B cell (primary cell): Measurements from ENCODE around the gene PDCD2L. TPM values are rescaled to one million over a fixed set of nuclear protein-coding genes. Genes with fewer than 3 reads are reported as not detected.

ENCODE experiments used
- ATAC-seq: fragments of 200-7000 bp; cut with Tn5 transposase; one replicate; pipeline ENCODE4 v1.10.0; 2021; ENCODE audit warnings: low read depth, mild to moderate bottlenecking, moderate number of reproducible peaks, moderate library complexity
- CTCF ChIA-PET: fragments of 350-600 bp; sonication (Branson Sonifier 250); formaldehyde crosslinking; loops from one replicate; lab custom pipeline; 2021; ENCODE audit warnings: antibody characterized with exemption, inconsistent platforms; lab: Charles Lee
- POLR2A ChIA-PET: fragments of 350-600 bp; sonication (Branson Sonifier 250); formaldehyde crosslinking; loops from one replicate; lab custom pipeline; 2021; ENCODE audit warnings: antibody characterized with exemption; lab: Charles Lee
- DNase-seq: peaks from one replicate; pipeline ENCODE4 v3.0.0; 2013
- H2AFZ ChIP-seq: 2 replicates; pipeline ENCODE4 v1.6.1; 2012; ENCODE audit warnings: mild to moderate bottlenecking, low read depth, low read length; ENCODE audit not compliant: insufficient read depth, poor library complexity, severe bottlenecking
- H3K27ac ChIP-seq, 2 donors: 1 replicate in 1 of 2; 2 replicates in 1 of 2; pipeline ENCODE4 v1.5.1; 2012 to 2013; ENCODE audit warnings: low read length in 2 of 2, mild to moderate bottlenecking in 2 of 2, moderate library complexity in 1 of 2
- H3K27me3 ChIP-seq, 4 experiments: fragments of 200-600 bp in 1 of 4; sonication (generic) in 1 of 4; replicated peaks in 1 of 4; 1 replicate in 2 of 4; 2 replicates in 2 of 4; pipeline versions ENCODE4 v1.6.1 to v1.7.0; 2013 to 2016; ENCODE audit warnings: low read length in 3 of 4, mild to moderate bottlenecking in 2 of 4, mixed read lengths in 1 of 4, moderate library complexity in 1 of 4; ENCODE audit not compliant: insufficient read depth in 4 of 4, control insufficient read depth in 3 of 4; ENCODE audit errors: control extremely low read depth in 1 of 4
- H3K36me3 ChIP-seq, 2 experiments: replicated peaks in 1 of 2; 1 replicate in 1 of 2; 2 replicates in 1 of 2; pipeline versions ENCODE4 v1.6.1 to v1.7.1; 2013; ENCODE audit warnings: low read length in 1 of 2; ENCODE audit not compliant: insufficient read depth in 2 of 2, control insufficient read depth in 1 of 2; ENCODE audit errors: control extremely low read depth in 1 of 2, extremely low read depth in 1 of 2
- H3K4me1 ChIP-seq, 2 donors: fragments of 200-600 bp in 1 of 2; sonication (generic) in 1 of 2; 1 replicate in 1 of 2; 2 replicates in 1 of 2; pipeline versions ENCODE4 v1.5.1 to v1.6.1; 2013 to 2017; ENCODE audit warnings: low read length in 2 of 2; ENCODE audit not compliant: control insufficient read depth in 2 of 2, insufficient read depth in 2 of 2
- H3K4me2 ChIP-seq: replicated peaks from 2 replicates; pipeline ENCODE3; 2012; ENCODE audit warnings: mild to moderate bottlenecking, low read depth, low read length; ENCODE audit not compliant: poor library complexity, severe bottlenecking
- H3K4me3 ChIP-seq, 5 experiments: fragments of 200-600 bp in 1 of 5; sonication (generic) in 1 of 5; 1 replicate in 3 of 5; 2 replicates in 2 of 5; pipeline versions ENCODE4 v1.5.1 to v1.7.0; 2011 to 2016; ENCODE audit warnings: low read length in 4 of 5, mild to moderate bottlenecking in 4 of 5, low read depth in 2 of 5, control low read depth in 1 of 5, moderate library complexity in 1 of 5; ENCODE audit not compliant: insufficient read depth in 1 of 5; ENCODE audit errors: control extremely low read depth in 1 of 5, extremely low read depth in 1 of 5
- H3K79me2 ChIP-seq: fragments of 200-600 bp; sonication (generic); one replicate; pipeline ENCODE4 v1.6.0; 2016; ENCODE audit warnings: low read length; ENCODE audit not compliant: control insufficient read depth, insufficient read depth
- H3K9ac ChIP-seq: fragments of 200-600 bp; sonication (generic); 2 replicates; pipeline ENCODE4 v1.6.1; 2017; ENCODE audit warnings: mild to moderate bottlenecking, low read length, moderate library complexity
- H3K9me3 ChIP-seq, 3 donors: one replicate each; pipeline versions ENCODE4 v1.6.1 to v1.7.1; 2013; ENCODE audit warnings: low read length in 2 of 3; ENCODE audit not compliant: control insufficient read depth in 2 of 3, insufficient read depth in 1 of 3; ENCODE audit errors: control extremely low read depth in 1 of 3
- H4K20me1 ChIP-seq: 2 replicates; pipeline ENCODE4 v1.6.0; 2012; ENCODE audit warnings: mild to moderate bottlenecking, low read length; ENCODE audit not compliant: insufficient read depth, control insufficient read depth, poor library complexity, severe bottlenecking
- H3K27ac Mint-ChIP-seq: one replicate; pipeline ENCODE4 v1.8.0; 2021; ENCODE audit warnings: mixed read lengths
- H3K27me3 Mint-ChIP-seq: one replicate; pipeline ENCODE4 v1.8.0; 2021; ENCODE audit warnings: mixed read lengths
- H3K4me1 Mint-ChIP-seq: one replicate; pipeline ENCODE4 v1.8.0; 2021; ENCODE audit warnings: mixed read lengths
- H3K4me3 Mint-ChIP-seq: one replicate; pipeline ENCODE4 v1.8.0; 2021; ENCODE audit warnings: mixed read lengths
- H3K9me3 Mint-ChIP-seq: one replicate; pipeline ENCODE4 v1.8.0; 2022; ENCODE audit warnings: mixed read lengths; ENCODE audit not compliant: insufficient read depth
- EZH2 ChIP-seq: IDR thresholded peaks from 2 replicates; pipeline ENCODE4 v1.6.1; 2012; ENCODE audit warnings: borderline replicate concordance, low read depth, mild to moderate bottlenecking, moderate library complexity, low read length; ENCODE audit not compliant: insufficient read depth, poor library complexity, severe bottlenecking
- WGBS: methylation state at CpG from one replicate; pipeline ENCODE4 v1.1.5; 2013; ENCODE audit warnings: missing lambda C conversion rate; ENCODE audit not compliant: insufficient coverage; 5-methylcytosine and 5-hydroxymethylcytosine counted together
- intact Hi-C: fragments of 100-400 bp; cut with micrococcal nuclease; formaldehyde crosslinking; loops from one replicate; pipeline ENCODE4 v1.10.0; 2022
- polyA plus RNA-seq: library from polyadenylated mRNA; depleted of rRNA; stranded (reverse); fragments of >200 nt; gene quantifications from 2 replicates; pipeline ENCODE4 v1.2.3, GENCODE V29; 2012
- total RNA-seq, 2 donors: library from RNA; stranded (reverse); fragments of 120-200 nt in 1 of 2; gene quantifications; 1 replicate in 1 of 2; 2 replicates in 1 of 2; pipeline versions ENCODE4 v1.2.3 to v1.2.4, GENCODE V29; 2013 to 2022
- TF ChIP-seq, protein P1 (sequence below): fragments of 200-600 bp; IDR thresholded peaks from one replicate; pipeline ENCODE4 v1.8.0; 2022; ENCODE audit warnings: antibody characterized with exemption, mild to moderate bottlenecking

The PDCD2L gene
- total and polyA plus RNA-seq, 2 donors (not counting 1 experiment from before 2014, with no cell fraction given) = 11.3 to 16.7 TPM

DNA sequence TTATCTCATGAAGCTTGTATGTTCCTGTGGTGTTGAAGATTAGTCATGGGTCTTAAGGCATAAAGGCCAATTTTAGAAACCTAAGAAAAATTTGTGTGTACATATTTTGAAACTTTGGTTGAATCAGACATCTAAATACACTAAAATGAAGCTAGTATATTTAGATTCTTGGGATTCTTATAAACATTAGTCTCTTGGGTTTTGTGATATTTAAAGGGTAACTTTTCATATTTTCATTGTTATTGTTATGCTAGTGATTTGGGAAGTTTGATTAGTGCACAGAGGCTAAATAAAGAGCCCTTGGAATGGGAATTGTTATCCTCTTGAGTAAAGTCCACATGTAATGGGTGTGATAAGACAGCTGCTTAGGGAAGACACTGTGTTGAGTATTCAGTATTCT, 48.5 kb downstream of the PDCD2L start:
- H3K4me2 ChIP-seq = no peak overlapping the region
- H3K4me3 ChIP-seq = no peak overlapping the region
- H3K4me1 ChIP-seq = no peaks in the 10 kb centered on the region
- H3K27ac Mint-ChIP-seq = no peak overlapping the region
- POLR2A ChIA-PET = no interaction called here
- H3K9ac ChIP-seq = no peak overlapping the region
- TF ChIP-seq EZH2 = no peak
- TF ChIP-seq, protein P1, sequence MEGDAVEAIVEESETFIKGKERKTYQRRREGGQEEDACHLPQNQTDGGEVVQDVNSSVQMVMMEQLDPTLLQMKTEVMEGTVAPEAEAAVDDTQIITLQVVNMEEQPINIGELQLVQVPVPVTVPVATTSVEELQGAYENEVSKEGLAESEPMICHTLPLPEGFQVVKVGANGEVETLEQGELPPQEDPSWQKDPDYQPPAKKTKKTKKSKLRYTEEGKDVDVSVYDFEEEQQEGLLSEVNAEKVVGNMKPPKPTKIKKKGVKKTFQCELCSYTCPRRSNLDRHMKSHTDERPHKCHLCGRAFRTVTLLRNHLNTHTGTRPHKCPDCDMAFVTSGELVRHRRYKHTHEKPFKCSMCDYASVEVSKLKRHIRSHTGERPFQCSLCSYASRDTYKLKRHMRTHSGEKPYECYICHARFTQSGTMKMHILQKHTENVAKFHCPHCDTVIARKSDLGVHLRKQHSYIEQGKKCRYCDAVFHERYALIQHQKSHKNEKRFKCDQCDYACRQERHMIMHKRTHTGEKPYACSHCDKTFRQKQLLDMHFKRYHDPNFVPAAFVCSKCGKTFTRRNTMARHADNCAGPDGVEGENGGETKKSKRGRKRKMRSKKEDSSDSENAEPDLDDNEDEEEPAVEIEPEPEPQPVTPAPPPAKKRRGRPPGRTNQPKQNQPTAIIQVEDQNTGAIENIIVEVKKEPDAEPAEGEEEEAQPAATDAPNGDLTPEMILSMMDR = no peak
- H2AFZ ChIP-seq = no peak overlapping the region
- DNase-seq (no peak), ATAC-seq (no peak)
- peaks cover 6% of the 10 kb centered on the region for H3K79me2 ChIP-seq
- H3K9me3 Mint-ChIP-seq = no peaks in the 10 kb centered on the region
- no peaks in the 10 kb centered on the region for H3K9me3 ChIP-seq
- H3K4me3 Mint-ChIP-seq = no peak overlapping the region
- H3K27me3 ChIP-seq = no peaks in the 10 kb centered on the region
- CTCF ChIA-PET = no interaction called here
- H3K36me3 ChIP-seq = peaks cover 21 to 65% of the 10 kb centered on the region in 2 experiments
- peaks cover 13% of the 10 kb centered on the region for H4K20me1 ChIP-seq
- H3K4me1 Mint-ChIP-seq = no peaks in the 10 kb centered on the region
- intact Hi-C loops = no loop called here
- H3K27me3 Mint-ChIP-seq = no peaks in the 10 kb centered on the region
- no peak overlapping the region for H3K27ac ChIP-seq

GRCh38 chr19:34454091-34454490, 49.9 kb downstream of the PDCD2L start:
- Histone ChIP-seq H3K36me3 (peaks cover 19 to 67% of the 10 kb centered on the region in 2 experiments), H3K4me2 (no peak overlapping the region), H3K27ac (no peak overlapping the region), H3K9me3 (no peaks in the 10 kb centered on the region), H3K4me1 (no peaks in the 10 kb centered on the region), H3K79me2 (peaks cover 7% of the 10 kb centered on the region), H3K27me3 (no peaks in the 10 kb centered on the region), H3K9ac (no peak overlapping the region), H3K4me3 (no peak overlapping the region), H2AFZ (no peak overlapping the region), H4K20me1 (peaks cover 18% of the 10 kb centered on the region)
- CTCF ChIA-PET = no interaction called here
- POLR2A ChIA-PET = no interaction called here
- Mint-ChIP-seq H3K9me3 (no peaks in the 10 kb centered on the region), H3K4me1 (no peaks in the 10 kb centered on the region), H3K4me3 (no peak overlapping the region), H3K27ac (no peak overlapping the region), H3K27me3 (no peaks in the 10 kb centered on the region)
- intact Hi-C loops = no loop called here
- no peak for DNase-seq
- TF ChIP-seq, protein P1 = no peak
- no peak for TF ChIP-seq EZH2
- 100% methylated on average over 1 of the region's 2 CpGs for WGBS
- no peak for ATAC-seq
